GM19455 (cell line): ENCODE data around the gene KSR2.
"Not testable (repeated sequence)": the region's sequence is repeated elsewhere in the genome, so short reads cannot be mapped to it uniquely, and the experiment has no call there.

Source experiments
- ATAC-seq: cut with Tn5 transposase; IDR thresholded peaks from one replicate; pipeline ENCODE4 v1.9.1; 2021; ENCODE audit not compliant: unreplicated experiment

KSR2 gene

GRCh38 chr12:117768860-117769259 is 199.9 kb downstream of the KSR2 start:
- no peak for ATAC-seq

- no peak for ATAC-seq
Measured at GRCh38 chr12:117766008-117766407, 202.8 kb downstream of the KSR2 start.

- ATAC-seq = no peak
Measured at GRCh38 chr12:117762143-117762542, 206.6 kb downstream of the KSR2 start.

- no peak for ATAC-seq
Measured at GRCh38 chr12:117761528-117762100, 207.2 kb downstream of the KSR2 start.

GRCh38 chr12:117760990-117761389 is 207.8 kb downstream of the KSR2 start:
- ATAC-seq = no peak

GRCh38 chr12:117750657-117751056 is 218.1 kb downstream of the KSR2 start:
- ATAC-seq = no peak

- ATAC-seq = no peak
Measured at GRCh38 chr12:117749431-117749830, 219.4 kb downstream of the KSR2 start.

GRCh38 chr12:117746358-117746757 is 222.4 kb downstream of the KSR2 start:
- not testable (repeated sequence) for ATAC-seq

GRCh38 chr12:117744418-117744817 is 224.4 kb downstream of the KSR2 start:
- no peak for ATAC-seq

- no peak for ATAC-seq
Measured at GRCh38 chr12:117743761-117744160, 225.0 kb downstream of the KSR2 start.

- ATAC-seq = no peak
Measured at GRCh38 chr12:117742721-117743120, 226.1 kb downstream of the KSR2 start.

- ATAC-seq = no peak
Measured at GRCh38 chr12:117738233-117738632, 230.6 kb downstream of the KSR2 start.

- no peak for ATAC-seq
Measured at GRCh38 chr12:117733549-117733805, 235.3 kb downstream of the KSR2 start.

- no peak for ATAC-seq
Measured at GRCh38 chr12:117732761-117733548, 235.8 kb downstream of the KSR2 start.

GRCh38 chr12:117731131-117731530 is 237.7 kb downstream of the KSR2 start:
- ATAC-seq = not testable (repeated sequence)

GRCh38 chr12:117727301-117727700 is 241.5 kb downstream of the KSR2 start:
- ATAC-seq = no peak

- ATAC-seq = no peak
Measured at GRCh38 chr12:117724543-117724942, 244.2 kb downstream of the KSR2 start.

- no peak for ATAC-seq
Measured at GRCh38 chr12:117718559-117718958, 250.2 kb downstream of the KSR2 start.

GRCh38 chr12:117718141-117718540 is 250.6 kb downstream of the KSR2 start:
- no peak for ATAC-seq

- no peak for ATAC-seq
Measured at GRCh38 chr12:117714203-117714602, 254.6 kb downstream of the KSR2 start.

- no peak for ATAC-seq
Measured at GRCh38 chr12:117710121-117710520, 258.7 kb downstream of the KSR2 start.

GRCh38 chr12:117707861-117708260 is 260.9 kb downstream of the KSR2 start:
- no peak for ATAC-seq

GRCh38 chr12:117703584-117703983 is 265.2 kb downstream of the KSR2 start:
- no peak for ATAC-seq
